ENCODE data around the gene PTN. TPM values are rescaled to one million over a fixed set of nuclear protein-coding genes. Genes with fewer than 3 reads are reported as not detected.

Gene PTN
- polyA plus RNA-seq, 2 of the 4 experiments (the other 2 are of a cell fraction) = not detected

GRCh38 chr7:137295739-137296324 lies 47.7 kb downstream of the PTN start:
- Histone ChIP-seq H3K27ac (no peak overlapping the region), H3K4me2 (no peak overlapping the region), H3K4me1 (no peaks in the 10 kb centered on the region), H3K4me3 (no peak overlapping the region), H3K9me3 (no peaks in the 10 kb centered on the region)
- ChIA-PET POLR2A (no interaction called here), CTCF (no interaction called here)
- WGBS (ENCODE audit: missing lambda C conversion rate) = 46% methylated on average over 2 of the region's 2 CpGs
- FAIRE-seq (no peak), ATAC-seq (no peak), DNase-seq (ENCODE audit: low read depth in 1 of 2, low spot score in 1 of 2) (no peak)
- TF ChIP-seq MAZ (IDR thresholded peaks at IDR 0.05; ENCODE audit: borderline replicate concordance, low read depth, low read length) (no peak), RFX5 (IDR thresholded peaks at IDR 0.05) (no peak), RNF2 (IDR thresholded peaks at IDR 0.05; ENCODE audit: borderline replicate concordance, low read depth) (no peak), JUN (IDR thresholded peaks at IDR 0.05) (no peak), CHD4 (IDR thresholded peaks at IDR 0.05; ENCODE audit: borderline replicate concordance) (no peak), ZSCAN20 (CRISPR knock-in tag; IDR thresholded peaks at IDR 0.05) (no peak), MAX (IDR thresholded peaks at IDR 0.05) (no peak)
- TF ChIP-seq, protein P1, sequence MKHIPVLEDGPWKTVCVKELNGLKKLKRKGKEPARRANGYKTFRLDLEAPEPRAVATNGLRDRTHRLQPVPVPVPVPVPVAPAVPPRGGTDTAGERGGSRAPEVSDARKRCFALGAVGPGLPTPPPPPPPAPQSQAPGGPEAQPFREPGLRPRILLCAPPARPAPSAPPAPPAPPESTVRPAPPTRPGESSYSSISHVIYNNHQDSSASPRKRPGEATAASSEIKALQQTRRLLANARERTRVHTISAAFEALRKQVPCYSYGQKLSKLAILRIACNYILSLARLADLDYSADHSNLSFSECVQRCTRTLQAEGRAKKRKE (CRISPR knock-in tag; IDR thresholded peaks at IDR 0.05; ENCODE audit: low read depth) = no peak
- TF ChIP-seq, protein P2, sequence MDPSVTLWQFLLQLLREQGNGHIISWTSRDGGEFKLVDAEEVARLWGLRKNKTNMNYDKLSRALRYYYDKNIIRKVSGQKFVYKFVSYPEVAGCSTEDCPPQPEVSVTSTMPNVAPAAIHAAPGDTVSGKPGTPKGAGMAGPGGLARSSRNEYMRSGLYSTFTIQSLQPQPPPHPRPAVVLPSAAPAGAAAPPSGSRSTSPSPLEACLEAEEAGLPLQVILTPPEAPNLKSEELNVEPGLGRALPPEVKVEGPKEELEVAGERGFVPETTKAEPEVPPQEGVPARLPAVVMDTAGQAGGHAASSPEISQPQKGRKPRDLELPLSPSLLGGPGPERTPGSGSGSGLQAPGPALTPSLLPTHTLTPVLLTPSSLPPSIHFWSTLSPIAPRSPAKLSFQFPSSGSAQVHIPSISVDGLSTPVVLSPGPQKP (IDR thresholded peaks at IDR 0.05; ENCODE audit: low read depth, low read length) = no peak

DNA sequence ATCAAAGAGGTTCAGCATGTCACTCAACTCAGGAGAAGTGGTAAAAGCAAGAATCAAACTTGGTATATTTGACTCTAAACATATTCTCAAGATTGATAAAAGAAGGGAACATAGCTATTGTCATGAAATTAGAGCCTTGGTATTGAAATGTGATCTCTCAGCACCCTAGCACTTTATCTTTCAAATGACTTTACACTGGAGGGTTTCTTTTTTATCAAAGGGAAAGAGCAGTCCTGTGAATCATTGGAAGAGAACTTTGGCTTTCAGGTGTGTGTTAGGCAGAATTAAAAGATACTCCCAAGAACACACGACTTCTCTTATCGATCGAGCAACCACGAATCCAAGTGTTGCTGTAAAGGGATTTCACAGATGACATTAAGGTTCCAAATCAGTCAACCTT lies 54.4 kb downstream of the PTN start:
- no peaks in the 10 kb centered on the region for H3K4me1 ChIP-seq
- CTCF ChIA-PET = no interaction called here
- no peak overlapping the region for H3K4me3 ChIP-seq
- 25% methylated on average over 4 of the region's 4 CpGs for WGBS (ENCODE audit: missing lambda C conversion rate)
- TF ChIP-seq, protein P2 (IDR thresholded peaks at IDR 0.05; ENCODE audit: low read depth, low read length) = no peak
- TF ChIP-seq HES2 (IDR thresholded peaks at IDR 0.05) (no peak), MAFK (IDR thresholded peaks at IDR 0.05; ENCODE audit: partially characterized antibody) (no peak), KDM1A (IDR thresholded peaks at IDR 0.05; ENCODE audit: low read depth) (no peak), TFCP2L1 (CRISPR knock-in tag; IDR thresholded peaks at IDR 0.05) (no peak), EHF (CRISPR knock-in tag; IDR thresholded peaks at IDR 0.05) (no peak), FOXS1 (CRISPR knock-in tag; IDR thresholded peaks at IDR 0.05) (no peak), NPAS2 (CRISPR knock-in tag; IDR thresholded peaks at IDR 0.05; ENCODE audit: borderline replicate concordance) (no peak), CTCF (IDR thresholded peaks at IDR 0.05) (no peak), HOXB13 (CRISPR knock-in tag; IDR thresholded peaks at IDR 0.05; ENCODE audit: low read depth) (no peak), HEYL (CRISPR knock-in tag; IDR thresholded peaks at IDR 0.05) (no peak), HOXA7 (CRISPR knock-in tag; IDR thresholded peaks at IDR 0.05) (no peak), HOXB5 (CRISPR knock-in tag; IDR thresholded peaks at IDR 0.05) (no peak), SREBF2 (IDR thresholded peaks at IDR 0.05) (no peak), FOSL2 (IDR thresholded peaks at IDR 0.05) (no peak), FOSL2 (CRISPR knock-in tag; IDR thresholded peaks at IDR 0.05) (no peak)
- FAIRE-seq (no peak), ATAC-seq (no peak), DNase-seq (ENCODE audit: low read depth in 1 of 2, low spot score in 1 of 2) (no peak)
- H3K9me3 ChIP-seq = no peaks in the 10 kb centered on the region
- POLR2A ChIA-PET = no interaction called here
- no peak overlapping the region for H3K27ac ChIP-seq
- H3K4me2 ChIP-seq = no peak overlapping the region
